A673 (cell line): Measurements from ENCODE around the gene RETREG3. TPM values are rescaled to one million over a fixed set of nuclear protein-coding genes. Genes with fewer than 3 reads are reported as not detected.

Source experiments
- BruUV-seq: library from RNA; stranded (reverse); fragments of 400-500 nt; replicated peaks from 2 replicates; lab custom pipeline; 2021; lab: Mats Ljungman, UMichigan
- CTCF ChIA-PET: fragments of 300-600 bp; sonication (Branson Sonifier 250); formaldehyde crosslinking; loops from one replicate; lab custom pipeline; 2022; ENCODE audit warnings: antibody characterized with exemption; lab: Charles Lee
- POLR2A ChIA-PET: fragments of 300-600 bp; sonication (Branson Sonifier 250); formaldehyde crosslinking; loops from one replicate; lab custom pipeline; 2022; ENCODE audit warnings: antibody characterized with exemption; ENCODE audit not compliant: low non-redundant PET; lab: Charles Lee
- DNase-seq: peaks from one replicate; pipeline ENCODE4 v3.0.0-alpha.2; 2015; ENCODE audit warnings: low spot score
- H3K27ac ChIP-seq: fragments of 200-600 bp; sonication (generic); 2 replicates; pipeline ENCODE4 v1.5.1; 2016; ENCODE audit warnings: mixed run types, low read depth, mild to moderate bottlenecking, mixed read lengths, antibody characterized with exemption, low read length; ENCODE audit not compliant: poor library complexity, severe bottlenecking
- H3K27me3 ChIP-seq: fragments of 200-600 bp; sonication (generic); replicated peaks from 2 replicates; pipeline ENCODE4 v1.6.1; 2017; ENCODE audit warnings: mixed run types, low read depth, mild to moderate bottlenecking, mixed read lengths, antibody characterized with exemption, low read length; ENCODE audit not compliant: insufficient read depth, poor library complexity
- H3K36me3 ChIP-seq: fragments of 200-600 bp; sonication (generic); 2 replicates; pipeline ENCODE4 v1.6.1; 2016; ENCODE audit warnings: mixed run types, mild to moderate bottlenecking, mixed read lengths, antibody characterized with exemption, low read length; ENCODE audit not compliant: insufficient read depth, poor library complexity, severe bottlenecking
- H3K4me1 ChIP-seq: fragments of 200-600 bp; sonication (generic); 2 replicates; pipeline ENCODE4 v1.6.1; 2017; ENCODE audit warnings: mixed run types, mild to moderate bottlenecking, mixed read lengths, antibody characterized with exemption, low read length; ENCODE audit not compliant: insufficient read depth, poor library complexity, severe bottlenecking
- H3K4me3 ChIP-seq: fragments of 200-600 bp; sonication (generic); 2 replicates; pipeline ENCODE4 v1.5.1; 2016; ENCODE audit warnings: low read depth, mixed run types, mild to moderate bottlenecking, mixed read lengths, low read length; ENCODE audit not compliant: poor library complexity, severe bottlenecking
- H3K9me3 ChIP-seq: fragments of 200-600 bp; sonication (generic); 2 replicates; pipeline ENCODE4 v1.6.1; 2016; ENCODE audit warnings: mixed run types, low read depth, mild to moderate bottlenecking, mixed read lengths, antibody characterized with exemption, low read length; ENCODE audit not compliant: poor library complexity, severe bottlenecking
- EZH2 ChIP-seq: fragments of 200-600 bp; sonication (generic); IDR thresholded peaks from 2 replicates; pipeline ENCODE4 v1.6.1; 2017; ENCODE audit warnings: borderline replicate concordance, low read depth, mild to moderate bottlenecking, mixed read lengths, antibody characterized with exemption, low read length; ENCODE audit not compliant: poor library complexity, severe bottlenecking
- intact Hi-C: fragments of 100-400 bp; cut with micrococcal nuclease; formaldehyde crosslinking; loops from one replicate; pipeline ENCODE4 v1.10.0; 2022; ENCODE audit not compliant: unreplicated experiment
- total RNA-seq: library from RNA; stranded (reverse); gene quantifications from 2 replicates; pipeline ENCODE4 v1.2.3, GENCODE V29; 2021
- TF ChIP-seq, protein P1 (sequence below): fragments of 300-800, 200-600 bp; sonication (generic); conservative IDR thresholded peaks from 2 replicates; pipeline ENCODE4 v1.5.1; 2017; ENCODE audit warnings: low read depth, mild to moderate bottlenecking, antibody characterized with exemption, low read length, moderate library complexity, mixed read lengths

RETREG3 gene
- total RNA-seq, 1 experiment from 2014 or later: 23.2 TPM

DNA sequence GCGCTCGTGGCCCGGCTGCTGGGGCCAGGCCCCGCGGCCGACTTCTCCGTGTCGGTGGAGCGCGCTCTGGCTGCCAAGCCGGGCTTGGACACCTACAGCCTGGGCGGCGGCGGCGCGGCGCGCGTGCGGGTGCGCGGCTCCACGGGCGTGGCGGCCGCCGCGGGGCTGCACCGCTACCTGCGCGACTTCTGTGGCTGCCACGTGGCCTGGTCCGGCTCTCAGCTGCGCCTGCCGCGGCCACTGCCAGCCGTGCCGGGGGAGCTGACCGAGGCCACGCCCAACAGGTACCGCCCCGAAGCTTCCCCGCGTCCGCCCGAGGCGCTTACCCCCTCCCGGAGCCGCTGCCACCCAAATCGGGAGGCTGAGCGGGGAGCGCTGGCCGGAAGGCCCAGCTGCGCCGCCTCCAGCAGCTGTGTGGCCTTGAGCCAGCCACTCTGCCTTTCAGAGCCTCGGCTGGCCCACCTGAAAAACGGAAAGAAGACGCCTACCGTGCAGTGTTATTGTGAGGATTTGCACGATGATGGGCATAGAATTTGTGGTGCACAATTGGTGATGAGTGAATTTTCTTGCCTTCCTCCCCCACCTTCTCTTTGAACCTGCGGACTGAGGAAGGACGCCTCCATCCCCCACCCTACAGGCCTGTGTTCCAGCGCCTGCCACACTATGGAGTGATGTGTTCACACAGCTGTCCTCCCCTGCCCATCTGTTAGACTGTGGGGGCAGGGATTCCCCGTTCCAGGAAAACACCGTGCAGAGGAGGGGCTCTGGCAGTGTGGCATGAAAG is 72.6 kb downstream of the RETREG3 start:
- intact Hi-C loops: no loop called here
- Histone ChIP-seq H3K27me3 (no peaks in the 10 kb centered on the region), H3K4me1 (no peaks in the 10 kb centered on the region), H3K9me3 (no peaks in the 10 kb centered on the region), H3K36me3 (no peaks in the 10 kb centered on the region), H3K4me3 (peak overlapping the region; percentile 53), H3K27ac (peak overlapping the region; percentile 30)
- ChIA-PET POLR2A (no interaction called here), CTCF (interaction anchor here (0.9 kb wide), 1 partner anchor 606 kb away, joined by 5 read pairs; the partner anchor contains the start of gene ODAD4)
- no TSS peak for BruUV-seq
- peak; percentile 61 for DNase-seq
- TF ChIP-seq, protein P1, sequence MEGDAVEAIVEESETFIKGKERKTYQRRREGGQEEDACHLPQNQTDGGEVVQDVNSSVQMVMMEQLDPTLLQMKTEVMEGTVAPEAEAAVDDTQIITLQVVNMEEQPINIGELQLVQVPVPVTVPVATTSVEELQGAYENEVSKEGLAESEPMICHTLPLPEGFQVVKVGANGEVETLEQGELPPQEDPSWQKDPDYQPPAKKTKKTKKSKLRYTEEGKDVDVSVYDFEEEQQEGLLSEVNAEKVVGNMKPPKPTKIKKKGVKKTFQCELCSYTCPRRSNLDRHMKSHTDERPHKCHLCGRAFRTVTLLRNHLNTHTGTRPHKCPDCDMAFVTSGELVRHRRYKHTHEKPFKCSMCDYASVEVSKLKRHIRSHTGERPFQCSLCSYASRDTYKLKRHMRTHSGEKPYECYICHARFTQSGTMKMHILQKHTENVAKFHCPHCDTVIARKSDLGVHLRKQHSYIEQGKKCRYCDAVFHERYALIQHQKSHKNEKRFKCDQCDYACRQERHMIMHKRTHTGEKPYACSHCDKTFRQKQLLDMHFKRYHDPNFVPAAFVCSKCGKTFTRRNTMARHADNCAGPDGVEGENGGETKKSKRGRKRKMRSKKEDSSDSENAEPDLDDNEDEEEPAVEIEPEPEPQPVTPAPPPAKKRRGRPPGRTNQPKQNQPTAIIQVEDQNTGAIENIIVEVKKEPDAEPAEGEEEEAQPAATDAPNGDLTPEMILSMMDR: no peak
- TF ChIP-seq EZH2: no peak

DNA sequence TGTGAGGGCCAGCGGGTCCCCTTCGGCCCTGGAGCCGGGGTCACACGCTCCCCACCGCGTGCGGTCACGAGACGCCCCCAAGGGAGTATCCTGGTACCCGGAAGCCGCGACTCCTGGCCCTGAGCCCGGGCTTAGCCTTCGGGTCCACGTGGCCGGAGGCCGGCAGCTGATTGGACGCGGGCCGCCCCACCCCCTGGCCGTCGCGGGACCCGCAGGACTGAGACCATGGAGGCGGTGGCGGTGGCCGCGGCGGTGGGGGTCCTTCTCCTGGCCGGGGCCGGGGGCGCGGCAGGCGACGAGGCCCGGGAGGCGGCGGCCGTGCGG is 73.2 kb downstream of the RETREG3 start, which contains the start of gene NAGLU:
TSS of gene NAGLU (plus strand) at position 194 of the 324 bp plus-strand sequence. CDS start at position 226, 32 bp downstream.
- Histone ChIP-seq H3K4me1 (no peaks in the 10 kb centered on the region), H3K27ac (peak within 1 kb of the TSS; percentile 30), H3K9me3 (no peaks in the 10 kb centered on the region), H3K27me3 (no peaks in the 10 kb centered on the region), H3K4me3 (peak within 1 kb of the TSS; percentile 53), H3K36me3 (no peaks in the 10 kb centered on the region)
- TF ChIP-seq EZH2: no peak
- TF ChIP-seq, protein P1: no peak
- ChIA-PET CTCF (interaction anchor here (0.9 kb wide), 1 partner anchor 605 kb away, joined by 5 read pairs; the partner anchor contains the start of gene ODAD4), POLR2A (no interaction called here)
- no TSS peak for BruUV-seq
- DNase-seq: peak; percentile 82
- intact Hi-C loops: no loop called here

DNA sequence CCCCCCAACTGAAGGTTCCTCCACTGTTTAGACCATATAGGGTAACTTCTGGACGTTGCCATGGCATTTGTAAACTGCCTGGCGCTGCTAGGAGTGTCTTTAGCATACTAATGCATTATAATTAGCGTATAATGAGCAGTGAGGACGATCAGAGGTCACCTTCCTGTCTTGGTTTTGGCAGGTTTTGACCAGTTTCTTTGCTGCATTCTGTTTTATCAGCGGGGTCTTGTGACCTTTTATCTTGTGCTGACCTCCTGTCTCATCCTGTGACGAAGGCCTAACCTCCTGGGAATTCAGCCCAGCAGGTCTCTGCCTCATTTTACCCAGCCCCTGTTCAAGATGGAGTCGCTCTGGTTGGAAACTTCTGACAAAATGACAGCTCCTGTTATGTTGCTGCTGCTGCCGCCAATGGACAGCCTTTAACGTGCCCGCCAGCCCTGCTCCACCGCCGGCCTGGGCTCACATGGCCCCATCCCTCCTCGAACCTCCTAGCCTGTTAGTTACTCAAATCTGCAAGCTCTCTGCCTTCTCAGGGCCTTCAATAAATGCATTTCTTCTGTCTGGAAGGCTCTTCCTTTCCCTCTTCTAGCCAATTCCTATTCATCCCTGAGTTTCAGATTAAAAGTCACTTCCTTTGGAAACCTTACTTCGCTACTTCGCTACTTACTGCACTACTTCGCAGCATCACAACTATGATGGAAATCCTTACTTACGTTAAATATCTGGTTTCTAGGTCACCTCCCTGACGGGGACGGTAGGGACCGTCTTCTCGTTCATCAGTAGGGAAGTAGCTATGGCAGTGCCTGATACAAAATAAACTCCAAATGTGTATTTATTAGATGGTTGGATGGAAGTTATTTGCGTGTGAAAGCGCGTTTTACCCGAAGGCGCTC is 73.8 kb downstream of the RETREG3 start:
- peak overlapping the region; percentile 23 for H3K27ac ChIP-seq
- CTCF ChIA-PET: interaction anchor here (0.9 kb wide), 1 partner anchor 605 kb away, joined by 5 read pairs; the partner anchor contains the start of gene ODAD4
- H3K9me3 ChIP-seq: no peaks in the 10 kb centered on the region
- DNase-seq: no peak
- no peaks in the 10 kb centered on the region for H3K4me1 ChIP-seq
- H3K27me3 ChIP-seq: no peaks in the 10 kb centered on the region
- no peaks in the 10 kb centered on the region for H3K36me3 ChIP-seq
- peak overlapping the region; percentile 53 for H3K4me3 ChIP-seq
- TF ChIP-seq EZH2: no peak
- TF ChIP-seq, protein P1: no peak
- no TSS peak for BruUV-seq
- intact Hi-C loops: no loop called here
- POLR2A ChIA-PET: no interaction called here
